ENCODE data around the gene NOTCH1.

The NOTCH1 gene

DNA sequence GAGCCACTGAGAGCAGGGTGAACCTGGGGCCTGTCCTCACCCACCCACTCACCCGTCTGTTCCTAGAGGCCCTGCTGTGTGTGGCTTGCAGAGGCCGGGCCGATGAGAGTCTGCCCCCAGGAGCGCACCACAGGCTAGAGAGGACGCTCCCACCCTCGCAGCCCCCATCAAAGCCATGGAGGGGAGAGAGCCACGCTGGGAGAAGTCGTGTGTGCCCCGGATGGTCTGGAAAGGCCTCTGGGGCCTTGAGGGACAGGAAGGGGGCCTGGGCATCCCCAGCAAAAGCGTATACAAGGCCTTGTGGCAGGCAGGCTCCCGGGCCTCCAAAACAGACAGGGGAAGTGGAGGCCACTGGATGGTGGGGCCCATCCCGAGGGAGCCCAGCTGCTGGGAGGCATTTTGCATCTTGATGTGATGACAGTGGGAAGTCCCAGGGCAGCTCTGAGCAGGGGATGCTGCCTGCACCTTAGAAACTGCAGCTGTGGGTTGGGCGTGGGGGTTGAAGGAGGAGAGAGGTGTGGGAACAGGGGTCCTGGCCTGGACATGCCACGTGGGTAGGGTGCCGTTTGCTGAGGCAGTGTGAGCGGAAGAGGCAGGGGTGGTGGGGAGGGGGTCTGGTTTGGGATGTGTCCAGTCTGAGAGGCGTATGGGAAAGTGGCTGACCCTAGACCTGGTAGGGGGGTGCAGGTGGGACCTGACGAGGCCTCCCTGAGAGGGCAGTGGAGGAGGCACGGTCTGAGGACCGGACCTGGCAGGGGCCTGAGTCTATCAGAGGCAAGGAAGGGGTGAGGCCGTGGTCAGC lies 43.0 kb upstream of the NOTCH1 start:
- CTCF ChIA-PET = interaction anchor here (0.6 to 1.2 kb wide), 2 partner anchors 41 to 129 kb away, joined by 3 to 6 read pairs; no protein-coding TSS in a partner anchor
- Histone ChIP-seq H3K27ac (ENCODE audit: extremely low read depth, low read depth, low read length) (no peak overlapping the region), H3K4me1 (ENCODE audit: control insufficient read depth, insufficient read depth, low read length) (no peaks in the 10 kb centered on the region), H3K36me3 (ENCODE audit: control insufficient read depth in 2 of 2, insufficient read depth in 1 of 2, low read length in 2 of 2) (no peaks in the 10 kb centered on the region), H3K9me3 (ENCODE audit: control insufficient read depth, insufficient read depth, low read depth, low read length) (no peaks in the 10 kb centered on the region), H3K4me3 (ENCODE audit: low read depth, low read length) (no peak overlapping the region)
- TF ChIP-seq ZFHX2 (tag by site-specific recombination; conservative IDR thresholded peaks at IDR 0.05) (peak; percentile 92), ZFP69B (tag by site-specific recombination; IDR thresholded peaks at IDR 0.05) (peak; percentile 92), ZNF157 (tag by site-specific recombination; IDR thresholded peaks at IDR 0.05) (peak; percentile 27; the same call in 1 of the 2 replicates), EGR2 (tag by site-specific recombination; IDR thresholded peaks at IDR 0.05; ENCODE audit: low read depth) (peak; percentile 94), ZNF433 (tag by site-specific recombination; IDR thresholded peaks at IDR 0.05; ENCODE audit: low read depth) (no peak)
- TF ChIP-seq, protein P1, sequence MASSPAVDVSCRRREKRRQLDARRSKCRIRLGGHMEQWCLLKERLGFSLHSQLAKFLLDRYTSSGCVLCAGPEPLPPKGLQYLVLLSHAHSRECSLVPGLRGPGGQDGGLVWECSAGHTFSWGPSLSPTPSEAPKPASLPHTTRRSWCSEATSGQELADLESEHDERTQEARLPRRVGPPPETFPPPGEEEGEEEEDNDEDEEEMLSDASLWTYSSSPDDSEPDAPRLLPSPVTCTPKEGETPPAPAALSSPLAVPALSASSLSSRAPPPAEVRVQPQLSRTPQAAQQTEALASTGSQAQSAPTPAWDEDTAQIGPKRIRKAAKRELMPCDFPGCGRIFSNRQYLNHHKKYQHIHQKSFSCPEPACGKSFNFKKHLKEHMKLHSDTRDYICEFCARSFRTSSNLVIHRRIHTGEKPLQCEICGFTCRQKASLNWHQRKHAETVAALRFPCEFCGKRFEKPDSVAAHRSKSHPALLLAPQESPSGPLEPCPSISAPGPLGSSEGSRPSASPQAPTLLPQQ (tag by site-specific recombination; IDR thresholded peaks at IDR 0.05) = peak; percentile 91
- POLR2A ChIA-PET = interaction anchor here (0.5 kb wide), 1 partner anchor 43 kb away, joined by 3 read pairs; no protein-coding TSS in a partner anchor

DNA sequence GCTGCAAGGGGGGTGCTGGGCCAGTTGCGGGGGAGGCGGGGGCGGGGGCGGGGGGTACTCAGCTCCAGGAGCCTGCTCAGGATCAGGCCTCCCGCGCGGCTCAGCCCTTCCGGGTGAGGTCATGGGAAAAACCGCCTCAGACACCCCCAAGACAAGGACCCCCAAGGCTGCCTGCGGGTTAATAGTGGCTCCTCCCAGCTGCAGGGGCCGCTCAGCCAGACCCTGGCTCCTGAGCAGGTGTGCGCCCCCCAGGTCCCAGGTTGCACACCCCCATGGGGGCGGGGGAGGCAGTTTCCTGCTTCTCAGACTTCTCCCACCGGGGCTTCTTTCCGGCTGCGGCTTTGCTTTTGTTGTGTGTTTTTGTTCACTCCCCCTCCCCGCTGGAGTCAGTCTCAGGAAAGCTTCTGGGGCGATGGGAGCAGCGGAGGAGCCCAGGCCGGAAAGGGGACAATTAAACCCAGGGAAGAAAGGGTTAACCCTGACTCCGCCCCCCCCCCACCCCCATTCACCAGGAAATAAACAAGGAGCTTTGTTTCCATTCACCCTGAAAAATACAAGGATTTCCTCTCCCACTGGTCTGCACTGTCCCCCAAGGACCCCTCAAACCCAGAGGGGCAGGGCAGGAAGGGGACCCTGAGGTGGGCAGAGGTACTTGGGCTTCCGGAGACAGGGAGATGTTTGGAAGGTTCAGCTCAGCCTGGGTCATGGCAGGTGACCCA lies 42.3 kb upstream of the NOTCH1 start:
- Histone ChIP-seq H3K4me3 (ENCODE audit: low read depth, low read length) (no peak overlapping the region), H3K9me3 (ENCODE audit: control insufficient read depth, insufficient read depth, low read depth, low read length) (no peaks in the 10 kb centered on the region), H3K36me3 (ENCODE audit: control insufficient read depth in 2 of 2, insufficient read depth in 1 of 2, low read length in 2 of 2) (no peaks in the 10 kb centered on the region), H3K27ac (ENCODE audit: extremely low read depth, low read depth, low read length) (no peak overlapping the region), H3K4me1 (ENCODE audit: control insufficient read depth, insufficient read depth, low read length) (no peaks in the 10 kb centered on the region)
- ChIA-PET CTCF (interaction anchor here (0.6 to 1.2 kb wide), 2 partner anchors 42 to 128 kb away, joined by 3 to 6 read pairs; no protein-coding TSS in a partner anchor), POLR2A (interaction anchor here (0.5 kb wide), 1 partner anchor 44 kb away, joined by 3 read pairs; no protein-coding TSS in a partner anchor)
- peak; percentile 47; the same call in 1 of the 2 replicates for TF ChIP-seq GLIS2 (tag by site-specific recombination; IDR thresholded peaks at IDR 0.05)
- no peak for TF ChIP-seq ZFP3 (tag by site-specific recombination; IDR thresholded peaks at IDR 0.05; ENCODE audit: low read depth)
- TF ChIP-seq SP3 (tag by site-specific recombination; IDR thresholded peaks at IDR 0.05) = no peak
- TF ChIP-seq ZNF416 (tag by site-specific recombination; IDR thresholded peaks at IDR 0.05) = no peak
- TF ChIP-seq GLIS1 (tag by site-specific recombination; IDR thresholded peaks at IDR 0.05) = peak; percentile 76
- no peak for TF ChIP-seq ZNF664 (tag by site-specific recombination; IDR thresholded peaks at IDR 0.05)
- TF ChIP-seq, protein P2, sequence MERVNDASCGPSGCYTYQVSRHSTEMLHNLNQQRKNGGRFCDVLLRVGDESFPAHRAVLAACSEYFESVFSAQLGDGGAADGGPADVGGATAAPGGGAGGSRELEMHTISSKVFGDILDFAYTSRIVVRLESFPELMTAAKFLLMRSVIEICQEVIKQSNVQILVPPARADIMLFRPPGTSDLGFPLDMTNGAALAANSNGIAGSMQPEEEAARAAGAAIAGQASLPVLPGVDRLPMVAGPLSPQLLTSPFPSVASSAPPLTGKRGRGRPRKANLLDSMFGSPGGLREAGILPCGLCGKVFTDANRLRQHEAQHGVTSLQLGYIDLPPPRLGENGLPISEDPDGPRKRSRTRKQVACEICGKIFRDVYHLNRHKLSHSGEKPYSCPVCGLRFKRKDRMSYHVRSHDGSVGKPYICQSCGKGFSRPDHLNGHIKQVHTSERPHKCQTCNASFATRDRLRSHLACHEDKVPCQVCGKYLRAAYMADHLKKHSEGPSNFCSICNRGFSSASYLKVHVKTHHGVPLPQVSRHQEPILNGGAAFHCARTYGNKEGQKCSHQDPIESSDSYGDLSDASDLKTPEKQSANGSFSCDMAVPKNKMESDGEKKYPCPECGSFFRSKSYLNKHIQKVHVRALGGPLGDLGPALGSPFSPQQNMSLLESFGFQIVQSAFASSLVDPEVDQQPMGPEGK (tag by site-specific recombination; IDR thresholded peaks at IDR 0.05) = peak; percentile 39
- TF ChIP-seq ZEB2 (tag by site-specific recombination; IDR thresholded peaks at IDR 0.05) = no peak
- TF ChIP-seq, protein P3, sequence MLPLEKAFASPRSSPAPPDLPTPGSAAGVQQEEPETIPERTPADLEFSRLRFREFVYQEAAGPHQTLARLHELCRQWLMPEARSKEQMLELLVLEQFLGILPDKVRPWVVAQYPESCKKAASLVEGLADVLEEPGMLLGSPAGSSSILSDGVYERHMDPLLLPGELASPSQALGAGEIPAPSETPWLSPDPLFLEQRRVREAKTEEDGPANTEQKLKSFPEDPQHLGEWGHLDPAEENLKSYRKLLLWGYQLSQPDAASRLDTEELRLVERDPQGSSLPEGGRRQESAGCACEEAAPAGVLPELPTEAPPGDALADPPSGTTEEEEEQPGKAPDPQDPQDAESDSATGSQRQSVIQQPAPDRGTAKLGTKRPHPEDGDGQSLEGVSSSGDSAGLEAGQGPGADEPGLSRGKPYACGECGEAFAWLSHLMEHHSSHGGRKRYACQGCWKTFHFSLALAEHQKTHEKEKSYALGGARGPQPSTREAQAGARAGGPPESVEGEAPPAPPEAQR (tag by site-specific recombination; IDR thresholded peaks at IDR 0.05) = no peak
- no peak for TF ChIP-seq MYNN (tag by site-specific recombination; IDR thresholded peaks at IDR 0.05; ENCODE audit: borderline replicate concordance)
- TF ChIP-seq ZIC2 (tag by site-specific recombination; IDR thresholded peaks at IDR 0.05) = peak; percentile 52
- no peak for TF ChIP-seq ZNF48 (tag by site-specific recombination; IDR thresholded peaks at IDR 0.05)
- TF ChIP-seq, protein P4, sequence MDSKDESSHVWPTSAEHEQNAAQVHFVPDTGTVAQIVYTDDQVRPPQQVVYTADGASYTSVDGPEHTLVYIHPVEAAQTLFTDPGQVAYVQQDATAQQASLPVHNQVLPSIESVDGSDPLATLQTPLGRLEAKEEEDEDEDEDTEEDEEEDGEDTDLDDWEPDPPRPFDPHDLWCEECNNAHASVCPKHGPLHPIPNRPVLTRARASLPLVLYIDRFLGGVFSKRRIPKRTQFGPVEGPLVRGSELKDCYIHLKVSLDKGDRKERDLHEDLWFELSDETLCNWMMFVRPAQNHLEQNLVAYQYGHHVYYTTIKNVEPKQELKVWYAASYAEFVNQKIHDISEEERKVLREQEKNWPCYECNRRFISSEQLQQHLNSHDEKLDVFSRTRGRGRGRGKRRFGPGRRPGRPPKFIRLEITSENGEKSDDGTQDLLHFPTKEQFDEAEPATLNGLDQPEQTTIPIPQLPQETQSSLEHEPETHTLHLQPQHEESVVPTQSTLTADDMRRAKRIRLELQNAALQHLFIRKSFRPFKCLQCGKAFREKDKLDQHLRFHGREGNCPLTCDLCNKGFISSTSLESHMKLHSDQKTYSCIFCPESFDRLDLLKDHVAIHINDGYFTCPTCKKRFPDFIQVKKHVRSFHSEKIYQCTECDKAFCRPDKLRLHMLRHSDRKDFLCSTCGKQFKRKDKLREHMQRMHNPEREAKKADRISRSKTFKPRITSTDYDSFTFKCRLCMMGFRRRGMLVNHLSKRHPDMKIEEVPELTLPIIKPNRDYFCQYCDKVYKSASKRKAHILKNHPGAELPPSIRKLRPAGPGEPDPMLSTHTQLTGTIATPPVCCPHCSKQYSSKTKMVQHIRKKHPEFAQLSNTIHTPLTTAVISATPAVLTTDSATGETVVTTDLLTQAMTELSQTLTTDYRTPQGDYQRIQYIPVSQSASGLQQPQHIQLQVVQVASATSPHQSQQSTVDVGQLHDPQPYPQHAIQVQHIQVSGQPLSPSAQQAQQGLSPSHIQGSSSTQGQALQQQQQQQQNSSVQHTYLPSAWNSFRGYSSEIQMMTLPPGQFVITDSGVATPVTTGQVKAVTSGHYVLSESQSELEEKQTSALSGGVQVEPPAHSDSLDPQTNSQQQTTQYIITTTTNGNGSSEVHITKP (tag by site-specific recombination; IDR thresholded peaks at IDR 0.05) = no peak
- TF ChIP-seq ZNF610 (tag by site-specific recombination; IDR thresholded peaks at IDR 0.05; ENCODE audit: borderline replicate concordance) = no peak
